GM12874 (cell line): Measurements from ENCODE around the gene LRRC74A.

Source experiments
- CTCF ChIP-seq: IDR thresholded peaks from 2 replicates; pipeline ENCODE4 v1.5.1; 2011; ENCODE audit warnings: low read depth, mild to moderate bottlenecking, control low read depth, low read length, moderate library complexity; ENCODE audit not compliant: insufficient read depth

Gene LRRC74A

DNA sequence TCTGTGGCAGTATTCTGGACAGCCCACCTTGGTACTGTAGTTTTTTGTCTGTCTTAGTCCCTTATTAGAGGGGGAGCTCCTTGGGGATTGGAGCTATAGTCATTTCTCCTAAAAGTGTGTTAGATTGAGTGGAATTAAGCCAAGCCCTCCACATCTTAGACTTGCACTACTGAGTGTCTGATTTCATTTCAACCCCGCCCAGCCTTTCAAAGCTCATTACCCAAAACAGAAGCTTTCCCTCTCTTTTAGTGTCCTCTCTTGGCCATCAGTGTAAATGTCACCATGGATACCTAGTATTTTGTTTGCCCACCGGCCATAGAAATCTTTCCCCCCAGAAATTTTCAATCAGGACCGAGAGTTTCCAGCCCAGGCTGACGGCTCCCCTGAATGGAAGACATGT is 74.5 kb downstream of the LRRC74A start:
- TF ChIP-seq CTCF, result no peak

GRCh38 chr14:76901171-76902055 is 75.2 kb downstream of the LRRC74A start:
- TF ChIP-seq CTCF, result no peak

GRCh38 chr14:76902591-76902990 is 76.4 kb downstream of the LRRC74A start:
- TF ChIP-seq CTCF, result no peak

DNA sequence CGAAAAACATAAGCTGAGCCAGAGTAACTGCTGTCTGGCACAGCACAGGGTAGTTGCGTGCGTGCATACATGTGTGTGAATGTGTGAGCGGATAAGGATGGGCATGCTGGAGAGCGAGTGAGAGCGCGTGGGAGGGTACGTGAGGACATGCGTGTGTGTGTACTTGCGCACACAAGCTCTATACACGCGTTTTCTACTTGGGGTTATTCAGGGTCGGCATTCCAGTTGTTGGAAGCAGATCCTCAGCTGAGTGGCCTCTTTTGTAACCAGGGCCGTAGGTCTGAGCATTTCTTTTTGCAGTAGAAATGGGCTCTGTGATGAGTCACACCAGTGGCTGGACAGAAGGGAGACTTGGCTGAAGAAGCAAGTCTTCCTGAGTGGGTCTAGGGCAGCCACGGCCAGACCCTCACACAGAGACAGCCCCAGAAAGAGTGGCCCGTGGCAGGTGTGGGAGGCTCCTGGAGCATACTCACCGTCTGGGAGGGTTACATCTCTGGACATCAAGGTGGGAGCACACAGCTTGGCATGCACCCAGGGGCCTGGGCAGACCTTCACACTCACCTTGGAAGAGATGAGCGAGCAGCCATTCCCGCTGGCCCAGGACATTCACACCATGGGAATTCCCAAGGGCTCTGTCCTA is 78.0 kb downstream of the LRRC74A start:
- TF ChIP-seq CTCF, result no peak

- TF ChIP-seq CTCF, result no peak
Observed at GRCh38 chr14:76904740-76905569, 78.7 kb downstream of the LRRC74A start.

GRCh38 chr14:76908834-76909233 is 82.6 kb downstream of the LRRC74A start:
- TF ChIP-seq CTCF, result no peak

DNA sequence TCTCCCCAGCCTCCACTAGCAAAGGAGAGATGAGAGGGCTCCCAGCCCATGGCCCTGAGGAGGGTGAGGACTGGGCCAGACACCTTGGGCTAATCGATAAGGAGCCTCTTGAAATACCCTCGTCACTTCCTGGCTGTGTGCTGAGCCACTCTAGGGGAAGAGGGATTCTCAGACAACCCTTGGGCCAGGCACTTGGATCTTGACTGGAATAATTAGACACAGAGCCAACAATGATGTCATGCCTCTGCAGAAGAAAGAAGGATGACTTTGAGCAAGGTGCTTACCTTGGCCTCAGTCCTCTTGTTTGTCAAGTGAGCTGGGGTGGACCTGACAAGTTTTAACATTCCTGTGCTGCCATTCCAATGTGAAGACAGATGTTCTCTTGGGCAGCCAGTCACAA is 83.1 kb downstream of the LRRC74A start:
- TF ChIP-seq CTCF, result no peak
